ENCODE results near the gene IFITM1.
"Not testable (repeated sequence)": the region's sequence is repeated elsewhere in the genome, so short reads cannot be mapped to it uniquely, and the experiment has no call there.

IFITM1 gene

DNA sequence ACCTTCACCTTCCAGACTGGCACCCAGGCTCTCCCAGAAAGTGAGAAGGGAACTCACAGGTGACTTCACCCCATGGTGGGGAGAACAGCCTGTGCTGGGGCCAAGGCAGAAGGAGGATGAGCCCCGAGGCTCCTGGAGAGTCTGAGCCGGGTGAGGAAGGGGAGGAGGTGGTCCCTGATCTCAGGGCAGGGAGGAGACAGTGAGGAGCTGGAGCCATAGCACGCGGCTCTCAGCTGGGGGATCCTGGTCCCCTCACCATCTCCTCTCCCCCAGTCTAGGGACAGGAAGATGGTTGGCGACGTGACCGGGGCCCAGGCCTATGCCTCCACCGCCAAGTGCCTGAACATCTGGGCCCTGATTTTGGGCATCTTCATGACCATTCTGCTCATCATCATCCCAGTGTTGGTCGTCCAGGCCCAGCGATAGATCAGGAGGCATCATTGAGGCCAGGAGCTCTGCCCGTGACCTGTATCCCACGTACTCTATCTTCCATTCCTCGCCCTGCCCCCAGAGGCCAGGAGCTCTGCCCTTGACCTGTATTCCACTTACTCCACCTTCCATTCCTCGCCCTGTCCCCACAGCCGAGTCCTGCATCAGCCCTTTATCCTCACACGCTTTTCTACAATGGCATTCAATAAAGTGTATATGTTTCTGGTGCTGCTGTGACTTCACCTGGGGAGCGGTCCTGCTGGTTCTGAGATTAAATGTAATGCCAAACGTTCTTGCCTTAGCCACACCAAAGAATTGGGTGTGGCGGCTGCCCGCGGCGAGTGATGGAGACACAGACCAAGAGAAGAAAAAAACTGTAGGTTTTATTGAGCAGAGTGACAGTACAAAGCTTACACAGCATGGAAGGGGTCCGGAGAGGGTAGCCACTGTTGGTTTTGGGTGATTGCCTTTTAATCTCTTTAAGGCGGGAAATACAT lies 4.8 kb upstream of the IFITM1 start:
- in situ Hi-C loops (cut with HindIII; ENCODE audit: low sequenced_read_pairs): not testable (repeated sequence)

DNA sequence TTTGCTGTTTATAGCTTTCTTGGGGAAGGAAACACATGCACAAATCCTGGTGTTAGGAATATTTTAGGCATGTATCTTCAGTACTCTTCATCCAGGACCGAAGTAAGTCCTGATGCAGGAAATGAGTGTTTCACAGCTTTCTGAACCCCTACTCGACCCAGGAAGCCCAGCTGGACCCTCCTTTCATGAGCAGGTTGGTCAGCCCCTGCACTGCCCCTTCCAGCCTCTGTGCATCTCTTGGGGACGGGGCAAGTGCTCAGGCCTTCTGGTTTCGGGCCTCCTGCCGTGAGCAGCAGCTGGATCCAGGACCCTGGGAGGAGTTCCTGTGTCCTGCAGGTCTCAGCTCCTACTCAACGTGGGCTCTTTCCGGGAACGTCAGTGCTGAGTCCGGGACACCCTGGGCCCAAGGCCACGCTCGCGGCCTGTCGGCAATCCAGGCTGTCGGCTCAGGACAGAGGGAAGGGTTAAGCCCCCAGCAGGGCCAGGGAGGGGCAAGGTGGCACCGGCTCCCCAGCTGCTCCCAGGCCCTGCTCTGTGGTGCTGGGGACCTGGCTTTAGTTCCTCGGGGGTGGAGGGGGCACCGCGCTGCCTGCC lies 3.8 kb upstream of the IFITM1 start:
- in situ Hi-C loops (cut with HindIII; ENCODE audit: low sequenced_read_pairs): not testable (repeated sequence)

DNA sequence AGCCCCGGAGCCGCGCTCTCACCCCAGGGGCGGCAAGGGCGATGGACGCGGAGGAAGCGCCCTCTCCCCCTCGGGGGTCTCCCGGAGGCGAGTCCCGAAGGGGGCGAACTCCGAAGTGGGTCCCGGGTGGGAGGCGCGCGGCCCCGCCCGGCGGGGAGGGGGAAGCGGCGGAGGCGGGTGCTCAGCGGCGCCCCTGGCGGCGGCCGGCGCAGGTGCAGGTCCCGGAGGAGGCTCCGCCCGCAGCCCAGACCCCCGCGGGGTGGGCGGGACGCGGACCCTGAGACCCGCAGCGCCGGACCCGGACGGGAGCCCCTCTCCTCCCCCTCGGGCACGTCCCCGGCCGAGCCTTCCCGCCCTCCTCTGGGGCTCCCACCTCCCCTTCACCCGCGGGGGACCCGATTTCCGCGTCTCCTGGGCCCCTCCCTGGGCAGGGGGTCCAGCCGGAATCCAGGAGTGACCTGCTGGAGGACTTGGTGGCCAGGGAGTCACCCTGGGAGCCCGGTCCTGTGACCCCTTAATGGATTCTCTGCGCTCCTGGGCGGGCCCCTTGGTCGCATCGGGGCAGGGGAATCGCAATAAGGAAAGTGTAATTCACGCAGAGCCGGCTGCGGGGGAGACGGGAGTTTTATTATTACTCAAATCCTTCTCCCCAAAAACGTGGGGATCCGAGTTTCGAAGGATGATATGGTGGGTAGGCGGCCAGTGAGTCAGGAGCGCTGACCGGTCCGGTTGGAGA lies 2.7 kb upstream of the IFITM1 start:
- in situ Hi-C loops (cut with HindIII; ENCODE audit: low sequenced_read_pairs): not testable (repeated sequence)

DNA sequence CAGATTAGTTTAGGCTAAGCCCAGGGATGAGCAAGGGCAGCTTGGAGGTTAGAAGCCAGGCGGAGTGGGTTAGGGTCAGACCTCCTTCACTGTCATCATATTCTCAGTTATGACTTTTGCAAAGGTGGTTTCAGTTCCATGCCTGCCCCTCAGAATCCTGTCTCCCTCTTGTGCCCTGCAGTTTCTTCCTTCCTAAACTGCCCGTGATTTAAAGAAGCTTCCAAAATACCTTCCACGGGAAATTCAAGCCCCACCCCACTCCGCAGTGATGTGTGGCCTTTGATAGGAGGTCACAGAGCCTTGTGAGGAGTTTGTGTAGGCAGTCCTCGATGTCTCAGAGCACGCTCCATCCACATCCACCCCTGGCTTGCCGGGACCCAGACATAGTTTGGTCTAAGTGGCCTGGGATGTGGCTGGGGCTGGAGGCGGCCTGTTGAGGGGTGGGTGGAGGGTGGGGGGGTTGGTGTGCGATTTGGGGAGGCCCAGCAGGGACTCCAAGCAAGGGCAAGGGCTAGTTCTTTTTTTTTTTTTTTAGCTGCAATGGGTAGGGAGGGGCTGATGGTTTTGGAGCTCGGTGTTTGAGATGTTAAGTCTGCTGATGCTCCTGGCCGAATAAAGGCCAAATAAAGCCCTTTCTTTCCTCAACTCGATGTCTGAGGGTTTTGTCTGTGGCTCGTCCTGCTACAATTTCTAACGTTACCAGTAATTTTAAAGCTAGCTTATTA lies 1.6 kb upstream of the IFITM1 start:
- in situ Hi-C loops (cut with HindIII; ENCODE audit: low sequenced_read_pairs): no loop called here

DNA sequence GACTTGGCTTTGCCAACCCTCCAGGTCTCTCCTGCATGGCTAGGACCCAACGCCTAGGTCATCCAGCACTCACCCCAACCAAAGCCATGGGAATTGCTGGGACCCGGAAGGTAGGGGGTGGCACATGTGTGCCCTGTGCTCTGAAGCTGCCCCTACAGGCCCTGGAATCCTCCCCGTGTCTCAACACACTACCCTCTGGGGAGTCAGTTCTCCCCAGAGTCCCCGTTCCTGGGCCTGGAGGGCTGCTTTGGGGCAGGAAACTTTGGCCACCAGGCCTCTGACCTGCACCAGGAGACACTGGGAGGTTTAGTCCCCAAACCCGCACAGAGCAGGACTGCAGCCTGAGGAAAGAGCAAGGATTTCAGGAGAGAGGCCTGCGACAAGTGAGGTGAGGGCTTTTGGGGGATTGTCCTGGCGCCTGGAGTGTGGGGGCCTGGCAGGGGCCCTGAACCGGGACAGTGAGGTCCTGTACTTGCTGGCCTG lies 495 bp upstream of the IFITM1 start:
- in situ Hi-C loops (cut with HindIII; ENCODE audit: low sequenced_read_pairs): no loop called here

DNA sequence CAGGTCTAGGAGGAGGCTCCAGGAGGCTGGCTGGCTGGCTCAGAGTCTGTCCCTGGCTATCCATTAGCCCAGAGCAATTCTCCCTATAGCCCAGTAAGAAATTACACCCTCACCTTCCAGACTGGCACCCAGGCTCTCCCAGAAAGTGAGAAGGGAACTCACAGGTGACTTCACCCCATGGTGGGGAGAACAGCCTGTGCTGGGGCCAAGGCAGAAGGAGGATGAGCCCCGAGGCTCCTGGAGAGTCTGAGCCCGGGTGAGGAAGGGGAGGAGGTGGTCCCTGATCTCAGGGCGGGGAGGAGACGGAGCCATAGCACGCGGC lies 675 bp downstream of the IFITM1 start:
- in situ Hi-C loops (cut with HindIII; ENCODE audit: low sequenced_read_pairs): not testable (repeated sequence)

DNA sequence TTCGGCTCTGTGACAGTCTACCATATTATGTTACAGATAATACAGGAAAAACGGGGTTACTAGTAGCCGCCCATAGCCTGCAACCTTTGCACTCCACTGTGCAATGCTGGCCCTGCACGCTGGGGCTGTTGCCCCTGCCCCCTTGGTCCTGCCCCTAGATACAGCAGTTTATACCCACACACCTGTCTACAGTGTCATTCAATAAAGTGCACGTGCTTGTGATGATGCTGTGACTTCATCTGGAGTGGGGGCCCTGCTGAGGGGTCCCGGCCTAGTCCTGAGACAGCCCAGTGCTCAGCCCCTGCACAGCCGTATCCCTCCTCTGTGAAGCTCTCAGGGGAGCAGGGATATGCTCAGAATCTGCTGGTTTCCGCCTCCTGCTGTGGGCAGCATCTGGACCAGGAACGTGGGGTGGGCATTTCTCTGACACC lies 1.2 kb downstream of the IFITM1 start:
- in situ Hi-C loops (cut with HindIII; ENCODE audit: low sequenced_read_pairs): no loop called here

DNA sequence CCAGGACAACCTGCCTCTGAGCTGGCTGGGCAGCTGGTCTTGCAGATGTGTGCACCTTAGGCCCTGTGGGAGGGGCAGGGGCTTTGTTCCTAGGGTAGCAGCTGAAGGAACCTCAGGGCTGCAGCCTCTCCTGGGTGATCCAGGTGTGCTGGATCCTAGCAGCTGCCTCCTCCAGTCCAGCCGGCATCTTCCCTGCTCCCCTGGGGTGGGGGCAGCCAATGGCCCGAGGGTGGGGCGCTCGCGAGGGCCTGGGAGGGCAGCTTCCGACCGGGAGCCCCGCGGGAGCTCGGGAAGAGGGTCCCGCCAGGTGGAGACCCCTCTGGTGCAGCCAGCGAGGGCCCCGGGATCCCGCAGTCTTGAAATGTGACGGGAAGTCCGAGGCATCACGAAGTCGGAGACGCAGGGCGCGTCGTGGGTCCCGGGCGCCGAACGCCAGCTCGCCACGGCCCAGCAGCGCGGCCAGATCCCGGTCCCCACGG lies 1.7 kb downstream of the IFITM1 start:
- in situ Hi-C loops (cut with HindIII; ENCODE audit: low sequenced_read_pairs): no loop called here

DNA sequence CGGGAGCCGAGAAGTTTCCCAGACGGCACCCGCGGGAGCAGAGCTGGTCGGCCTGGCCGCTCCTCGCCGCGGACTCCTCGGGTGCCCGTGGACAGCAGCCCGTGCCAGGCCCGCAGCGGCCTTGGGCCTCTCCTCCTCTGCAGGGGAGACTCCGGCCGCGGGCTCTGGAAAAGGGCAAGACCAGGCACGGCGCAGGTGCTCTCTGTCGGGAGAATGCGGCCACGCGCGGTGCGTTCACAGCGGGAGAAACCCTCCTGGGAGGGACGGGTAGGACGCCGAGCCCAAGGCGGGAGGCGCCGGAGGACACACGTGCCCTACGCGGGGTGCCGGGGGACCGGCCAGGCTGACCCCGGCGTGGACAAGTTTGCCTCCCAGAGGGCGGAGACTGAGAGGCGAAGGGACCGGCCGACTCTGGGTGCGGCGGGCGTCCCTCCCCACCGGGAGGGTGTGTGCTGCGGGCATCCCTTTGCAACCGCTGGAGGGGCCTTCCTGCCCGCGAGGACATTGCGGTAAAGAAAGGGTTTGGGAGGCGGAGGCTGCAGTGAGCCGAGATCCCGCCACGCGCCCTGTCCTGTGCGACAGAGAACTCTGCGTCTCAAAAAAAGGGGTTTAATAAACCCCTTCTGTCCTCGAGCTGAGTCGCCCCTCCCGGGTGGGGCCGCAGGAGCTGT lies 2.3 kb downstream of the IFITM1 start:
- in situ Hi-C loops (cut with HindIII; ENCODE audit: low sequenced_read_pairs): no loop called here

DNA sequence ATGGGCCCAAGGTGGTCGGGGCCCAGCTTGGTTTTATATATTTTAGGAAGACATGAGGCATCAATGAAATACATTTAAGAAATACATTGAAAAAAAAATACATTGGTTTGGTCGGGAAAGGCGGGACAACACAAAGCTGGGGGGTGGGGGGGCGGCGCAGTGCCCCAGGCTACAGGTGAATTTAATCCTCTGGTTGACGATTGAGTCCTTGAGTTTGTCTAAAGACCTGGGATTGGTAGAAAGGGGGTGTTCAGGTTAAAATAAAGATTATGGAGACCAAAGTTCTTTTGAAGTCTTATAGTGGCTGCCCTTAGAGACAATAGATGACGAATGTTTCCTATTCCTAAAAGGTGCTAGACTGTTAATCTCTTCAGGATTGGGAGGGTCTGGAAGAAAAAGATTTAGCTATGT lies 3.1 kb downstream of the IFITM1 start:
- in situ Hi-C loops (cut with HindIII; ENCODE audit: low sequenced_read_pairs): no loop called here

DNA sequence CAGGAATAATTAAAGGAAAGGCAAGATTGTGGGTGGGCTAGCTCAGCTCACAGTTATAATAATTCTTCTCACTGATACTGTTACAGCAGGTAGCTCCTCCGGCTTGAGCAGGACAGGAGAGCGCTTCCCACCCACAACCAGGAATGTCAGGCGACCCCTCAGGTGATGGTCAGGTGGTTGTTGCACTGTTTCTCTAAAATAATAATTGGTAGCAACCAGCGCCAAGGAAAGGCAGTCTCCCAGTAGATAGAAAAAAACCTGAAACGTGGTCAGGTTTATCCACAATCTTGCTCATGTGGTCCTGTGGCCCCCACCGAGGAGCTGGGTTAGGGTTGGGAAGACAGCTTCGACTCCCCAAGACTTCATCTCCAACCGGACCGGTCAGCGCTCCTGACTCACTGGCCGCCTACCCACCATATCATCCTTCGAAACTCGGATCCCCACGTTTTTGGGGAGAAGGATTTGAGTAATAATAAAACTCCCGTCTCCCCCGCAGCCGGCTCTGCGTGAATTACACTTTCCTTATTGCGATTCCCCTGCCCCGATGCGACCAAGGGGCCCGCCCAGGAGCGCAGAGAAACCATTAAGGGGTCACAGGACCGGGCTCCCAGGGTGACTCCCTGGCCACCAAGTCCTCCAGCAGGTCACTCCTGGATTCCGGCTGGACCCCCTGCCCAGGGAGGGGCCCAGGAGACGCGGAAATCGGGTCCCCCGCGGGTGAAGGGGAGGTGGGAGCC lies 4.0 kb downstream of the IFITM1 start:
- in situ Hi-C loops (cut with HindIII; ENCODE audit: low sequenced_read_pairs): not testable (repeated sequence)

DNA sequence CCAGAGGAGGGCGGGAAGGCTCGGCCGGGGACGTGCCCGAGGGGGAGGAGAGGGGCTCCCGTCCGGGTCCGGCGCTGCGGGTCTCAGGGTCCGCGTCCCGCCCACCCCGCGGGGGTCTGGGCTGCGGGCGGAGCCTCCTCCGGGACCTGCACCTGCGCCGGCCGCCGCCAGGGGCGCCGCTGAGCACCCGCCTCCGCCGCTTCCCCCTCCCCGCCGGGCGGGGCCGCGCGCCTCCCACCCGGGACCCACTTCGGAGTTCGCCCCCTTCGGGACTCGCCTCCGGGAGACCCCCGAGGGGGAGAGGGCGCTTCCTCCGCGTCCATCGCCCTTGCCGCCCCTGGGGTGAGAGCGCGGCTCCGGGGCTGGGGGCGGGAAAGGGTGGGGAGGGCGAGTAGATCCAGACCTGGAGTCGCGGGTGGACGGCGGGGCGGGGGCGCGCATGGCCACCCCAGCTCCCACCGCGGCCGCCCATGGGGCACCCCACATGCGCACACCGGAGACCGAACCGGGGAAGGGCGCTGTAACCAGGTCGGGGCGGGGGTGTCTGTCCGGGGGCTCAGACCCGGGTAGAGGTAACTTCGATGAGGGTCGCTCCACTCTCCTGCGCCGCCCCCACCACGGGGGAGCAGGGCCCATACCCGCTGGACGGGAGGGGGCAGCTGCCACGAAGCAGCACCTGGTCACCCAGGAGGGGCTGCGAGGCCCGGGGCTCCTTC lies 4.7 kb downstream of the IFITM1 start:
- in situ Hi-C loops (cut with HindIII; ENCODE audit: low sequenced_read_pairs): not testable (repeated sequence)

DNA sequence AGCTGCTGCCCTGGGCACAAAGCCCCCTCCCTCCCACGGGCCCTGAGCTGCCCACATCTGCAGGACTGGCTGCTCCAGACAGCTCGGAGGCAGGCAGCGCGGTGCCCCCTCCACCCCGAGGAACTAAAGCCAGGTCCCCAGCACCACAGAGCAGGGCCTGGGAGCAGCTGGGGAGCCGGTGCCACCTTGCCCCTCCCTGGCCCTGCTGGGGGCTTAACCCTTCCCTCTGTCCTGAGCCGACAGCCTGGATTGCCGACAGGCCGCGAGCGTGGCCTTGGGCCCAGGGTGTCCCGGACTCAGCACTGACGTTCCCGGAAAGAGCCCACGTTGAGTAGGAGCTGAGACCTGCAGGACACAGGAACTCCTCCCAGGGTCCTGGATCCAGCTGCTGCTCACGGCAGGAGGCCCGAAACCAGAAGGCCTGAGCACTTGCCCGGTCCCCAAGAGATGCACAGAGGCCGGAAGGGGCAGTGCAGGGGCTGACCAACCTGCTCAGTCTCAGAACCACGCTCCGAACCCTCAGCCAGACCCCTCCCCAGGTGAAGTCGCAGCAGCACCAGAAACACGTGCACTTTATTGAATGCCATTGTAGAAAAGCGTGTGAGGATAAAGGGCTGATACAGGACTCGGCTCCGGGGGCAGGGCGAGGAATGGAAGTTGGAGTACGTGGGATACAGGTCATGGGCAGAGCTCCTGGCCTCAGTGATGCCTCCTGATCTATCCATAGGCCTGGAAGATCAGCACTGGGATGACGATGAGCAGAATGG lies 5.5 kb downstream of the IFITM1 start:
- in situ Hi-C loops (cut with HindIII; ENCODE audit: low sequenced_read_pairs): not testable (repeated sequence)

DNA sequence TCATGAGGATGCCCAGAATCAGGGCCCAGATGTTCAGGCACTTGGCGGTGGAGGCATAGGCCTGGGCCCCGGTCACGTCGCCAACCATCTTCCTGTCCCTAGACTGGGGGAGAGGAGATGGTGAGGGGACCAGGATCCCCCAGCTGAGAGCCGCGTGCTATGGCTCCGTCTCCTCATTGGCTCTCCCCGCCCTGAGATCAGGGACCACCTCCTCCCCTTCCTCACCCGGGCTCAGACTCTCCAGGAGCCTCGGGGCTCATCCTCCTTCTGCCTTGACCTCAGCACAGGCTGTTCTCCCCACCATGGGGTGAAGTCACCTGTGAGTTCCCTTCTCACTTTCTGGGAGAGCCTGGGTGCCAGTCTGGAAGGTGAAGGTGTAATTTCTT lies 6.0 kb downstream of the IFITM1 start:
- in situ Hi-C loops (cut with HindIII; ENCODE audit: low sequenced_read_pairs): not testable (repeated sequence)

DNA sequence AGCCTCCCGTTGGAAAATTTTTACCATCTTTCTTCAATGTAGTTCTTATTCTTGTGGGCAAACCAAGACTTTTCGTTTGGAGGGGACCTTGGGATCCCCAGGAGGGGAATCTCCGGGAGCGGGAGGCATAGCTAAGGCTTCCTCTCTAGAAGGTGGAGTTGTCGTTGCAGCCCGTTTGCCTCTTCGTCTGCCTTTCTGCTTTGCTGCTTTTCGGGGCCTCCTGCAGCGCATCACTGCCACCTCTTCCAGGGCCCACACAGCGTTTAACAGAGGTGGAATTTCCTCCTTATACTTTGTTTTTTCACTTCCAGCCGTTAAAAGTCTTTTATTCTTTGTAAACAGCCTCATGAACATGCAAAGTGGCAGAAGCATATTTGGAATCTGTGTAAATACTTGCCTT lies 10.3 kb downstream of the IFITM1 start:
- in situ Hi-C loops (cut with HindIII; ENCODE audit: low sequenced_read_pairs): no loop called here

DNA sequence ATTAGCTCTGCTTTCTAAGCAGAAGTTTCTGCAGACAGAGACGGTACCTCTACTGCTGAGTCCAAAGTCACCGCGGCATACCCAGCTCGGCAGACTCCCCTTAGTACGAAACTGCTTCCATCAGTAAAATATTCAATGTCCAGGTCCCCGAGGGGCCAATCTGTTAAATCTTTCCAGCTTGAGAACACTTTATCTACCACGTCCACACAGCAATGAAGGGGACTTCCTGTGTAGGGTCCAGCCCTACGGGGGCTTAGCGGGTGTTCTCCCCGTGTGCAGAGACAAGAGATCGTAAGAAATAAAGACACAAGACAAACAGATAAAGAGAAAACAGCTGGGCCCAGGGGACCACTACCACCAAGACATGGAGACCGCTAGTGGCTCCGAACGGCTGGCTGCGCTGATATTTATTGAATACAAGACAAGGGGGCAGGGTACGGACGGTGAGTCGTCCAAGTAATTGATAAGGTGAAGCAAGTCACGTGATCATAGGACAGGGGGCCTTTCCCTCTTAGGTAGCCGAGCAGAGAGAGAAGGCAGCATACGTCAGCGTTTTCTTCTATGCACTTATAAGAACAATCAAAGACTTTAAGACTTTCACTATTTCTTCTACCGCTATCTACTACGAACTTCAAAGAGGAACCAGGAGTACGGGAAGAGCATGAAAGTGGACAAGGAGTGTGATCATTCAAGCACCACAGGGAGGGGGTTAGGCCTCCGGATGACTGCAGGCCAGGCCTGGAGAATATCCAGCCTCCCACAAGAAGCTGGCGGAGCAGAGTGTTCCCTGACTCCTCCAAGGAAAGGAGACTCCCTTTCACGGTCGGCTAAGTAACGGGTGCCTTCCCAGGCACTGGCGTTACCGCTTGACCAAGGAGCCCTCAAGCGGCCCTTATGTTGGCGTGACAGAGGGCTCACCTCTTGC lies 11.0 kb downstream of the IFITM1 start:
- in situ Hi-C loops (cut with HindIII; ENCODE audit: low sequenced_read_pairs): not testable (repeated sequence)

Data from DLD1 (cell line).